HPDE6-E6E7 (cell line): ENCODE results near the gene DAP.
A peak's percentile ranks its signal among the peaks of the same experiment; 100 is the strongest.

Source experiments
- DNase-seq: peaks from one replicate; pipeline ENCODE4 v3.0.0; 2011; ENCODE audit warnings: missing footprints; ENCODE audit errors: extremely low spot score

DAP gene

DNA sequence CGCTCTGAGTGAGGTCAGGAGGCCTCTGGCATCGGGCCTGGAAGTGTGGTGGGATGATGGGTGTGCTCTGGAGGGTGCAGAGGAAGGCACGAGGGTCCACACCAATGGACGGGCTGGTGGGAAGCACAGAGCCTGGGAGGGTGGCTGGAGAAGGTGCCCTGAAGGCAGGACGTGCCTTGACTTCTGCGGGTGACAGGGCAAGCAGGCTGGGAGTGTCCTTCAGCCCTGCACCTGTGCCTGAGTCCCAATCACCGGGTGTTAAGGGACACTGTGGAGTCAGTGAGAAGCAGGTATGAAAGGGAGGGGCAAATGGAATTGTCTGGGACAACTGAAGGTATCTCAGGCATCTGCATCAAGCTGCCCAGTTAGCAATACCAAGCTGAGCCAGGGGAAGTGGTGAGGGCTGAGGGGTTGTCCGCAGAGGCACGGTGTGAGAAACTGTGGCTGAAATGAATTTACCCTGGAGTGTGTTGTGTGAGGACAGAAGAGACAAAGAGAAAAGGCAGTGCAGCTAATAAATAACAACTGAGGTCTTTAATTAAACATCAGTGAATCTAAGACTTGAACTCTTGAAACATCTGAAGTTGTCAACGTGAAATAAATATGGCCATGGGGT, 50.4 kb downstream of the DAP start:
- no peak for DNase-seq

DNA sequence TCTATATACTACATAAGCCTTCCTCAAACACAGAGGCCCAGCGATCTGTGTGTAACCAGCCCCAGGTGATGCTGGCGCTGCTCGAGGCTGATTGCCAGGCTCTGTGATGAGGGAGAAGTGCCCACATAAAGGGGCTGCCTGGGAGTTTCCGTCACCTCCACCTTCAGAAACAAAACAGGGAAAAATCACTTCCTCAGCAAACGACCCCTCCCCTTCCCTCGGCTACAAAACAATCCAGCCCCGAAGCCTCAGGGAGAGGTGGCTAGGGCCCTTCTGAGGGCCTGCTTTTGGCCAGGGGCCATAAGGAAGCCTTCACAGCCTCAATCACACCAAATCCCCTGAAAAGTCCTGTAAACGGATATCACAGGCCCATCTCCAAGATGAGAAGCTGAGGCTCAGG, 51.1 kb downstream of the DAP start:
- no peak for DNase-seq

DNA sequence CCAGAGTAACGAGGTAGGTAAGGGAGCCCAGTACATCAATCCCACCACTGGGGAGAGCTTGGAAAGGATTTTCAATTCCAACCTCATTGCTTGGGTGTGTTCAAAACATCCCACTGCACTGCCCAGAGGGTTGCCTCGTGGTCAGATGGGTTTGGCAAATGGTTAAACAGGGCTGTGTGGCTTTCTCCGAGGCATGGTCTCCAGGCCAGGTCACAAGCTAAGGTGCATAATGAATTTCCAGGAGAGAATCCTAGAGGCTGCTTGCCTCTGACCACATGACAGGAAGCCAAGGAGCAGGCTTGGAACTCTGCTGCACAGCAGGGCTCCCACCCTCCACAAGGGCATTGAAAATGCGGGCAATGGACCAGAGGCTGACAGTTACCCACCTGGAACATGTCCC, 51.6 kb downstream of the DAP start:
- DNase-seq, result no peak

DNA sequence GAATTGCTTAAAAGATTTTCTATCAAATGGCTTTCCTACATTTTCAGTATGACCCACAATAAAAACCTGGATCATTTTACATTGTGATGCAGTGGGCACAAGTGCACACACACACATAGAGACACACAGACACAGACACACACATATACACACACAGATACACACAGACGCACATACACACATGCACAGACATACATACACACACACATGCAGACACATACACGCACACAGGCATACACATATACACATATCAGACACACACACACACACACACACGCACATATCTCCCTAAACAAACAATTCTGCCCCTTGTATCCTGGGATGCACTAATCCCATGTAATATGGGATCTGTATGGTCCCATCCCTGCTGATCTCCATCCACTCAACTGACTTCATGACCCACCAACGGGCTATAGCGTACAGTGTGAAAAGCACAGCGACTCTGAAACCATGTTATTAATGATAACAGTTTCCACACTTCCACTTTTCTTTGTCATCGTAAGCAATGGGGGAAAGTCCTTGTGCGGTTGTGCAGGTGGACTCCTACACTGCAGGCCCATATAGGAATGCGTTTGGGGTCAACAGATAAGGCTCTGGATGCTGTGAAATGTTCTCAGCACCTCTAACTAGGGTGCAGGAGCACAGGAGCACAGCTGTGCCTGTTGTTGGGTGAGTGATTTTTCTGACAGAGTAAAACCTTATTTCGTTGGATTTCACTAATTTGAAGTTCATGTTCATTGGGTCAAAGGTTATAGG, 52.7 kb downstream of the DAP start:
- DNase-seq, result no peak

DNA sequence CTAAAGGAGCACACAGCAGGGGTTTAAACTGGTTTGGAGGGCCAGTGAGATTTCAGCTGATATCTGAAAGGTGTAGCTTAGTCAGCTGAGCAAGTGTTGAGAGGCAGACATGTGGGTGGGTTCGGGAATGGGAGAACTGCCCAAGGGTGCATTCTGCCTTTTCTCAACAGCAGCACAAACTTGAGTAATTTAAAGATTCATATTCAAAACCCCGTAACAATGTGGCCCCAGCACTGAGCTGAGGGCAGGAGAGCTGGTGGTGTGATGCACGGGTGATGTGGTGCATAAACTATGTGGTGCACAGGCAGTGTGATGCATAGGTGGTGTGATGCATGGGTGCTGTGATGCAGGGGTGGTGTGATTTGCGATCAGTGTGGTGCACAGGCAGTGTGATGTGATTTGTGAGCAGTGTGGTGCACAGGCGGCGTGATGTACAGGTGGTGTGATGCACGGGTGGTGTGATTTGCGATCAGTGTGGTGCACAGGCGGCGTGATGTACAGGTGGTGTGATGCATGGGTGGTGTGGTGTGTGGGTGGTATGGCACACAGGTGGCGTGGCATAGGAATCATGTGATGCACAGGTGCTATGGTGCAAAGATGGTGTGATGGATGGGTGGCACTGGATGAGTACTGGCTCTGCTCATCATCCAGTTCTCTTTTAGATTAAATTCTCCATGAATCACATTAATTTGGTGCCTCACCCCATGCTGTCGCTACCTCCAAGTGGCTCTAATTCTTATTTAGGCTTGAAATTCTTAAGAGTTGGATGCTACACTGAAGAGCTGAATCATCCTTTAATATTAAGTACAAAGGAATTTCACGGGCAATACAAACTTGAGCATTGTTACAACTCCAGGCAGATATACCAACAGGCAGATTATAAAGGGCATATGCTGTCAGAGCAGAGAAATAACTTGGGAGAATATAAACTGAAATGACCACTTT, 53.6 kb downstream of the DAP start:
- no peak for DNase-seq

DNA sequence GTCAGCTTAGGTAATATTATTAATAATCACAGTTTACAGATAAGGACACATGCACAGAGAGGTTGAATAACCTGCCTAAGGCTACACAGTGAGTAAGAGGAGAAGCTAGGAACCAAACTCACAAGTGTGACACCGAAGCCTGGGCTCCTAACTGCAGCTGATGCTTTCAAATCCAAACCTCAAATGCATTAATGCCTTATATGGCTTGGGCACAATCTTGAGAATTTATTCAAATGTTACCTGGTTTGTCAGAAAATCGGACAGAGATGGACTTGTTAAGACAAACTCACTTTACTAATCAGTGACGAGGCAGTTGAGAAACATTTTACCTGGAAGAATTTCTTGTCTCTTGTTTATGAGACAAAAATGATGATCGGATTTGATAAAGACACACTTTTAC, 54.7 kb downstream of the DAP start:
- no peak for DNase-seq

DNA sequence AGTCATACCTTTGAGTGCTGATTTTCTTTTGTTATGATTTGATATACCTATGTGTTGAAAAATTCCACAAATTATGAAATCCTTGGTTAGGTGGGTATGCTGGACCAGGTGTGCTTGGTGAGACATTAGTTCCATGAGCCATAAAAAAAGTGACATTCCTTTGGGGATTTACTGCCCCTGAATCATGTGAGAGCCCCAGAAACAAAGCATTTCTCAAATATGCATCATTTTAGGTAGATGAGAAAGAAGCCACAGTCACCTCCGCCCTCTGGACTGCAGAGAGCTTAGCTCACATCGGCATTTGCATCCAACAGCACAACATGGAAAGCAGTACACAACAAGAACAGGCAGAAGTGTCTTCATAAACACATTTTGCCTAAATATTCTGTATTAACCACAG, 55.3 kb downstream of the DAP start:
- DNase-seq, result no peak

DNA sequence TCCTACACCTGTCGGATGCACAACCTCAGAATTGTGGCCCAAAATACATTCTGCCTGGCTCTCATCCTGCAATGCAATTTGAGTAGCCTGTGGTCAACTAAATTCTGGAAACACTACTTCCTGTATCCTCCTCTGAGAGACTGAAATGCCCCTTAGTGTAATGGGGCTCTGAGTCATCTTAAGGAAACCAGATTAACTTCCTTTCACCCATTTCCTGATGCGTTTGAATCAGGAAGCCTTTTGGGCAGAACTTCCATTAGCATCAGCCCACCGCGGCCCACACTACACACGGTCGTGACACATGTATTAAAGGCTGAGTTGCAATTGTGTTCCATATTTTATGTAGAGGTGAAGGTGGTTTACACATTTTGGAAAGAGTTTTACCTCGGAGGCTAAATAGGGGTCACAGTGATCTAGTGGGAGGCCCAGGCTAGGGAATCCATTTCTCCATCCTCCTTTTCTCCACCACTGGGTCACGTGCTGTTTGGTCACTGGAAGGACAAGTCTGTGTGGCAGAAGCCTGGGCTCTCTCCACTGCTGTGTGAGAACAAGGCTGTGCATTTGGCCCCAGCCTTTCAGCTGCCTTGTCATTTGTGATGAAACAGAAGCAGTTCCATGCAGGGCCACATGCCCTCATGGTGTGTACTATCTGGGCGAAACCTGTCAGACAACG, 55.9 kb downstream of the DAP start:
- DNase-seq, result no peak

DNA sequence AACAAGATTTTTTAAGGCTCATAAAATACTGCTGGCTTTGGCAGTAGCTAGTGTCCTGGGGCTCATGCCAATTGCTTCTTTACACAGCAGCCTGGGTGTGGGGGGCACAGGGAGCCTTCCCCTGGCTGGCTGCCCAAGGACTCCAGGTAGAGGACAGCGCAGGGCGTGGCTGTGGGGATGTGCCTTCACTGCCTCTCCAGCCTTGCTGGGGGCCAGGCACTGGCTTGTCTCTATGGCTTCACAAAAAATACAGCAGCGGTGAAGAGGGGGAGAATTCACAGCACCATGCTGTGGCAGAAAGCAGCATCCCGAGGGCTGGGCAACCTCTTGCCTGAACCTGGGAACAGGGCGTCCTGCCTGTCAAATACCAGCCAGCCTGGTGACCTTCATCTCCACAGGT, 57.4 kb downstream of the DAP start:
- no peak for DNase-seq

DNA sequence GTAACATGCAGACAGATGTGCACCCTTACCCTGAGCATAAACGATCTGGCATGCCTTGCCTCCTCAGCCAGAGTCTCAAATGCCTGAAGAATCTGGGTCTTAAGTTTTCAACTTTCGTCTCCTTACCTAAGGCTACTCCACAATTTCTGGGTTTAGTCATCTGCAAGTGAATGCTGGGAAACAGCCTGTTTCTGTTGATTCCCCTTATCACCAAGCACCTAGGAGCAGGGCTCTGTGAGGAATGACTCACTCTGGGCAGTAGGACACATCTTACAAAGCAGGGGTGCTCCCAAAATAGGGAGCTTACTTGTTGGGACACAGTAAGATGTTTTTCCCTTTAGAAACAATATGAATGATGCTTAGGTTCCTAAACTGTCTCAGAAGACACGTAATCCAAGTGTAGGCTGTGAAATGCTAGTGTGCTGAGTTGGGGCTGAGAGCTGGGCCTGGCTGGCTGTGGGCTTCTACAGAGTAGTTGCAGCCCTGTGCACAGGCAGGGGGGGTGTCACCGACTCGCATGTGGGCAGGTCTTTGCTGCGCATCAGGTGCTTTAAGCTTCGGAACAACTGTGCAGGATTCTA, 58.0 kb downstream of the DAP start:
- no peak for DNase-seq

DNA sequence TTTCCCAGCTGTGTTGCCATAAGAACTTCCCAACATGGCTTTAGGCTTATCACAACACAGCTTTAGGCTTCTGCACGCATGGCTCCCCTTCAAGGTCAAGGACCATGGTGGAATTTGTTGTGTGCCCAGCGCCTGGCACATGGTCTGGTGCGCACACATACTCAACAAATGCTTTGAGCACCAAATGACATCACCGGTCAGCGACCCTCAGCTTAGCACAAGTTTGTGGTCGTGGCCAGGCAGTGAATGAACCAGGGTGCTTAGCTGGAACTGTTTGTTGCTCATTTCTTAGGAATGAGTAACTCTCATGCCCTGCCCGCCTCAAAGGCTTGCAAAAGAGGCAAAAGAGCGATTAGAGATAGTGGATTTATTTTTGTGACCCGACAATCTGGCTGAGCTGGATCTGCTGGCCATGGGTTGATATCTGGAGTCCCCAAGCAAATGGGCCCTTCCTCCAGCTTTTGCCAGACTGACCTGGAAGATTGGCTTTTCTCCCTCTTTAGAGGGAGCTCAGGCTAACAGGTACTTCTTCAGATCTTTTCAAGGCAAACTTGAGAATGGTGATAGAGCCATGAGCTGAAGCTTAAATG, 58.9 kb downstream of the DAP start:
- DNase-seq, result no peak

DNA sequence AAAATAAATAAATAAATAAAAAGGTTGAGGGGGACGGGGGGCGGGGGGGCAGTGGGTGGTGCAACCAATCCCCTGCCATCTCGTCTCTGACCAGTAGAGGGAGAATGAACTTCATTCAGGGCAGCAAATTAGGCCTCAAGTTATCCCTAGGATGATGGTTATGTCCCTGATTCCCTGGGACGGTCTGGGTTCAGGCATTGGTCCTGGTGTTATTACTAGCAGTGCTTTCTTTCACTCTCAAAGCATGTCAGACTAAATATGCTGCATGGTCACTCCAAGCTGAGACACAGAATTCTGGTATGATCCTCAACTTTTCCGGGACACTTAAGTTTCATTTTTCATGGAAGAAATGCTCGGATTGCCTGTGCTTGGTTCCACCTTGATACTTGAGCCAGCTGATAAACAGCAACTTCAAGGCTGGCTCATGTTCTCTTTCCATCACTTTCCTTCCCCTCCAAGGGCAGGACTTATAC, 59.4 kb downstream of the DAP start:
- DNase-seq, result no peak

DNA sequence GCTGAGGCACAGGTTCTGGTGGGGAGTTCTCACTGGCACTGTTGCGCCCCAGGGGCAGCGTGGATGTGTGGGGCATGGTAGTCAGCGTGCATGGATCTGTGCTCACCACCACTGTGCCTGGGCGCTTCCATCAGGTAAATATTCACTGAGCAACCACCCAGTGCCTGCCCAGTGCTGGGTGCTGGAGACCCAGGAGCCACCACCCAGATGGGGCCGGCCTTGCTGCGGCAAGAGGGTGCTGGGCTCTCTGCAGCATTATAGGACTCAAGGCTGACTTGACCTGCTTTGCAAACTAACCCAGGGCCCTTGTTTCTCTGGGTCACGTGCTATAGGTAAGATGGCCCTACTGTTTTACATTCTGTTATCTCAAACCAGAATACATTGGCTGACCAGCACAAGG, 60.5 kb downstream of the DAP start:
- DNase-seq, result no peak

DNA sequence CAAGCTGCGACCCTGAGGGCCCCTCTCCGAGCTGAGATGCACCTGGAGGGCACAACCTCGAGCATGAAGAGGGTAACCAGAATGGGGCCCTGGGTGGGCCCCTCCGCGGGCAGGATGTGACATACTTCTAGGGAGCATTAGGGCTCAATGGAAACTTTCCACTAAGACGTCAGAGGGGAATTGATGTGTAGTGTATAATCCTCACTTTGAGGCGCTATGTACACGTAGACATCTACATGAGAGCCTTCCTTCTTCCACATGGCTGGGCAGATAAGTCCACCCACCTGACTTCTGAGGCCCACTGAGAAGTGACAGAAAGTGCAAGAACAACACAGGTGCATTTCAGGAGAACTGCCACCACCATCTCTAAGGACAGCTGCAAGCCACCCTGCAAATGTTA, 61.0 kb downstream of the DAP start:
- no peak for DNase-seq

DNA sequence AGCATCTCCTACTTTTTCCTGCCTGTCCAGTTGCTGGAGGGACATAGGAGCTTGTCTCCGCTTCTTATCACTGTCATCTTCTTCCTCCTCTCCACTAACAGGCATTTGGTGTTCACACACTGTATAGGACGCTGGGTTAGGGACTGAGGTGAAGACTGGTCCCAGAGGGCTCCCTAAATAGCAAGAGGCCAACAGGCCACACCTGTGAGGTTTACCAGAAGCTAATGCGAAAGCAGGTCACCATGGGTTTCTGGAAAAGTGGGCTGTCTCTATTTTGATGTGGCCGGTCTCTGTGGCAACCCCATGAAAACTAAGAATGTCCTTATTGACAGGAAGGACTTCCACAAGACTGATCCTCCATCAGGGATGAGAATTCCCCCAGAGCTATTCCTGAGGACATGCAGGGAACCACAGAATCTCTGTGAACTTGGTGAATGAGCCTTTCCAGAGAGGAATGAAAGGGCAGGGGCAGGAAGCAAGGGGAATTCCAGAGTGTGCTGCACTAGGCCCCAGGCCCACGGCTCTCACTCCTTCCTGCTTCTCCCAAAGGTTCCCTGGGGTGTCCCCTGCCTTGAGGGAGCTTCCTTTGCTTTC, 61.7 kb downstream of the DAP start:
- DNase-seq, result no peak

DNA sequence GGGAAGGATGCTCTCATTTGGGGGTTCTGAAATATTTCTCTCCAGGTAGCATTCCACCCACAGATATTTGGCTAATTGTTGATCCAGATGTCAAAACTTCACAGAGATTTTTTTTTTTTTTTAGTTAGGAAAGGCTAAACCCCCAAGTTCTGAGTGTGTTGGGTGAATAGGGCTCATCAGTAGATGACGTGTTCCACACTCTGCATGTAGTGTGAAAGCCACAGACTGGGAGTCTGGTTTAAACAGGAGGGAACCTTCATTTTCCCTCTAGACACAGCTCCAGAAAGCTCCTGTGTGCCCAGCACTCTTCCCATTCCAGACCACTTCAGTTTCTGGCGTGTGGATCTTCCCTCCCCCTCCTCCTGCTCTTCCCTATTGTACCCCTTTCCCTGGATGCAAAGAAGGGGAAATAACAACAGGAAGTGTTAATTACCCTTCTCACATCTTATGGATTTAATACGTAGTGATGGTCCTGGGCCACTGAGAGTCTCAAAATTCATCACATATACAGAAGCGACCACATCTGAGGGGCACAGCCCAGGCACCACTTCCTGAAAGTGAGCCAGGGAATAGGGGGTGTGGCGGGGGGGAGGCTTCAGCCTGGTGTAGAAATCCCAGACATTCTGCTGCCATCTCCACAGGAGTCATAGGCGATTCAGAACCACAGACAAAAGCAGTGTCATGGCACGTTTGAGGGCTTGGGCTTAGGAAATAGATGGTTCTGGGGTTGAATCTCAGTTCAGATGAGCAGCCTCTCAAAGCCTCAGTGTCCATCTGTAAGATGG, 65.1 kb downstream of the DAP start:
- no peak for DNase-seq

DNA sequence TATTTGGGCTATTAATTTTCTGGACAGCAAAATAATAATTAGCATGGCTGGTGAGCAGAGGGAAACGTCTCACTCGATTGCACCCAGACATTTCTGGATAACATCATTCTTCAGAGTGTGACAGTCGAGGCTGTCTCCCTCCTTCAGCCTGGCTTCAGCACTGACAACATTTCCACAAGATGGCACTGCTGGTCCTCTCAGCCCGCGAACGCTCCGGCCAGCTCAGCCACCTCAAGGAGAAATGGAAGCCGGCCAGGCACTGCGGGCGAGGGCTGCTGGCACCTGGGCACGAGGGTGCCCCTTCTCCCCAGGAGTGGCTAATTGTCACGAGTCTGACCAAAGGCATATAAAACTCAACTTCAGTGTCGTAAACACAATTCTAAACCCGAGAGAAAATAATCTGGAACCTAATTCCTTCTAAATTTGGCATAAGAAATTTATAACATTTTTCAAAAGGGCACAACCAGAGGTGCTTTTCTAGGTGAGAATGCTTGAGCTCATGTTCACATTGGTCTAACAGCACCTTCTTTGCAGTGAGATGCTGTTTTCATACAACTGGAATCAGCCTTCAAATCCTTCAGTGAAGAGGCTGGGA, 65.9 kb downstream of the DAP start:
- DNase-seq, result peak; percentile 87

DNA sequence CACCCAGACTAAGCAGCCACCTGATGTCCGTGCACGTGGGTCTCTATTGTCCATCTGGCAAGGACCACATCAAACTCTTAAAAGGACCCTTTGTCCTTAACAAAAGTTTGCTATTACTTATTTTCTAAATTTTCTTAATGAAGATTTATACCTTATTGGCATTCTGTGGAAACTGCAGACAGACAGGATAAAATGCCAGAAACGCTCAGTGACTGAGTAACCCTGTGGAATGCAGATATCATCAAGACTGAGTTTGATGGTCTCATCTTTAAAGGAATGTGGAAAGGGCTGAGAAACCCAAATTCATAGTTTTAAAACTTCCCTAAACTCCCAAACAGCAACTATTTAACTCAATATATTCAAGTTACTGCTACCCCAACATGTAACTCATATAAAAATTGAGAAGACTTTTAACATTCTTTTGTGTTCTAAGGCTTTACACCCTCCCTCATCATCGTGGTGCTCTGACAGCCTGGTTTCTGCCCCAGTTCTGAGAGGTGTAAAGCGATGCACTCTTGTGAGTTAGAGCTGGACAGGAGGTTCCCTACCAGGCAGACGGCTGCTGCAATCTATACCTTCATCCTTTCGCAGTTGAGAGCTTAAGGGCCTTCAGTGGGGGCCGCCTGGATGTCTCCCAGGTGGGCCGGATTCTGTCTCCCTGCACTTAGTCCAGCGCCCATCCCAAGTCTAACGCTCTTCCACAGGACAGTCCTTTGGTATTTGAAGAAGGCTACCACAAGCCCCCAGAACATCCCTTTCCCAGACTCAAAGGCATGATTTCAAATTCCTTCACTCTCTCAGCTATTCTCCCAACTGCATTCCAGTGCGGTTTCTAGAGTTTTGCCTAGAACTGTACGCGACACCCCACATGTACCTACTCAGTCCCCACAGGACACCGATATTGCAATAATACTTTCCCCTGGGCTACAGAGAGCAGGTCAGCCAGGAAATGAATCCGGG, 68.9 kb downstream of the DAP start:
- DNase-seq, result no peak
